H1 (cell line): ENCODE measurements around the gene GJB3. TPM values are rescaled to one million over a fixed set of nuclear protein-coding genes. Genes with fewer than 3 reads are reported as not detected.

Experiments used
- MAX ChIP-seq: IDR thresholded peaks from 2 replicates; pipeline ENCODE4 v1.6.1; 2012; ENCODE audit warnings: inconsistent platforms
- TAF7 ChIP-seq: optimal IDR thresholded peaks from 2 replicates; pipeline ENCODE3; 2011; ENCODE audit warnings: low read depth, mild to moderate bottlenecking, inconsistent platforms, low read length, moderate library complexity, borderline replicate concordance
- polyA plus RNA-seq, 7 experiments: library from polyadenylated mRNA; depleted of rRNA in 3 of 7; stranded (reverse) in 5 of 7; unstranded in 2 of 7; fragments of >200 nt in 5 of 7; fragments of 200-250 nt in 2 of 7; gene quantifications; 1 replicate in 5 of 7; 2 replicates in 1 of 7; 4 replicates in 1 of 7; pipeline versions ENCODE4 v1.2.1 to v1.2.3, GENCODE V29; 2011 to 2013; ENCODE audit warnings: missing spikeins in 2 of 7, mixed read lengths in 2 of 7
- total RNA-seq: library from RNA; stranded (reverse); fragmentation: NEBNext Ultra II Directional; extraction: Animal tissue kit (Norgen Biotek cat#: 25700); gene quantifications from 2 replicates; pipeline ENCODE4 v1.2.1, GENCODE V29; 2021

The GJB3 gene
- total and polyA plus RNA-seq, 2 of the 8 experiments (the other 6 are each of a cell fraction or from before 2014, with no cell fraction given) = 0.93 to 1.6 TPM

- TF ChIP-seq MAX (no peak), TAF7 (no peak)
Measured at GRCh38 chr1:34795916-34796315, 14.9 kb downstream of the GJB3 start (continued).
